NCI-H774 (cell line): ENCODE results near the gene RAD51B.

Experiments
- DNase-seq: peaks from one replicate; lab custom pipeline; 2025; lab: John Stamatoyannopoulos, UW

Gene RAD51B

GRCh38 chr14:68553311-68553710, 733.7 kb downstream of the RAD51B start:
- no peak for DNase-seq

GRCh38 chr14:68554231-68554630, 734.7 kb downstream of the RAD51B start:
- no peak for DNase-seq

GRCh38 chr14:68556253-68556652, 736.7 kb downstream of the RAD51B start:
- DNase-seq, result no peak

GRCh38 chr14:68557648-68558047, 738.1 kb downstream of the RAD51B start:
- DNase-seq, result no peak

GRCh38 chr14:68558096-68558495, 738.5 kb downstream of the RAD51B start:
- no peak for DNase-seq

GRCh38 chr14:68559949-68560348, 740.4 kb downstream of the RAD51B start:
- DNase-seq, result no peak

GRCh38 chr14:68561531-68562007, 742.0 kb downstream of the RAD51B start:
- no peak for DNase-seq

GRCh38 chr14:68562911-68563250, 743.3 kb downstream of the RAD51B start:
- DNase-seq, result no peak

- DNase-seq, result no peak
Observed at GRCh38 chr14:68563251-68564131, 743.9 kb downstream of the RAD51B start.

GRCh38 chr14:68564191-68564825, 744.7 kb downstream of the RAD51B start:
- no peak for DNase-seq

GRCh38 chr14:68564826-68565759, 745.5 kb downstream of the RAD51B start:
- DNase-seq, result no peak

GRCh38 chr14:68566075-68566474, 746.5 kb downstream of the RAD51B start:
- no peak for DNase-seq

- DNase-seq, result no peak
Observed at GRCh38 chr14:68568907-68569897, 749.6 kb downstream of the RAD51B start.

GRCh38 chr14:68569970-68570409, 750.4 kb downstream of the RAD51B start:
- no peak for DNase-seq

GRCh38 chr14:68571114-68571591, 751.6 kb downstream of the RAD51B start:
- no peak for DNase-seq

GRCh38 chr14:68571928-68572525, 752.4 kb downstream of the RAD51B start:
- DNase-seq, result no peak

- no peak for DNase-seq
Observed at GRCh38 chr14:68573126-68573525, 753.5 kb downstream of the RAD51B start.

- DNase-seq, result no peak
Observed at GRCh38 chr14:68573722-68574121, 754.1 kb downstream of the RAD51B start.

- no peak for DNase-seq
Observed at GRCh38 chr14:68574461-68574860, 754.9 kb downstream of the RAD51B start.

GRCh38 chr14:68574906-68575305, 755.3 kb downstream of the RAD51B start:
- DNase-seq, result no peak
